Measurements from ENCODE around the gene UVSSA.
"Not testable (repeated sequence)": the region's sequence is repeated elsewhere in the genome, so short reads cannot be mapped to it uniquely, and the experiment has no call there.

UVSSA gene

DNA sequence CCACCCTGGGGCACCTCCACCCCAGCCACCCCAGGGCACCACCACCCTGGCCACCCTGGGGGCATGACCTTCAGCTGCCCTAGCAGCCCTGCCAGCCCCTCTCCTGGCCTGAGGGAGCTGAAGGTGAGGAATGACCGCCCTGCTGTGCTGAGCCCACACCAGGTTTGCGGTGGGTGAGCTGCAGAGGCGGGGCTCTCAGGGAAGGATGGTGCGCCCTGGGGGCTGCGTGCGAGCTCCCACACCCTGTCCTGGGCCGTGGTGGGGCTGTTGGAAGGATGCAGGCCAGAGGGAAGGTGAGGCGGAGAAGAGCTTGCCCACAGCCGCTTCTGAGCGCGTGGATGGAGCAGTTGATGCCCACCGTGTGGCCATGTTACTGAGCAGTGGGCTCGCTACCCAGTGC, 17.7 kb downstream of the UVSSA start:
- no peak for DNase-seq (ENCODE audit: low spot score)

DNA sequence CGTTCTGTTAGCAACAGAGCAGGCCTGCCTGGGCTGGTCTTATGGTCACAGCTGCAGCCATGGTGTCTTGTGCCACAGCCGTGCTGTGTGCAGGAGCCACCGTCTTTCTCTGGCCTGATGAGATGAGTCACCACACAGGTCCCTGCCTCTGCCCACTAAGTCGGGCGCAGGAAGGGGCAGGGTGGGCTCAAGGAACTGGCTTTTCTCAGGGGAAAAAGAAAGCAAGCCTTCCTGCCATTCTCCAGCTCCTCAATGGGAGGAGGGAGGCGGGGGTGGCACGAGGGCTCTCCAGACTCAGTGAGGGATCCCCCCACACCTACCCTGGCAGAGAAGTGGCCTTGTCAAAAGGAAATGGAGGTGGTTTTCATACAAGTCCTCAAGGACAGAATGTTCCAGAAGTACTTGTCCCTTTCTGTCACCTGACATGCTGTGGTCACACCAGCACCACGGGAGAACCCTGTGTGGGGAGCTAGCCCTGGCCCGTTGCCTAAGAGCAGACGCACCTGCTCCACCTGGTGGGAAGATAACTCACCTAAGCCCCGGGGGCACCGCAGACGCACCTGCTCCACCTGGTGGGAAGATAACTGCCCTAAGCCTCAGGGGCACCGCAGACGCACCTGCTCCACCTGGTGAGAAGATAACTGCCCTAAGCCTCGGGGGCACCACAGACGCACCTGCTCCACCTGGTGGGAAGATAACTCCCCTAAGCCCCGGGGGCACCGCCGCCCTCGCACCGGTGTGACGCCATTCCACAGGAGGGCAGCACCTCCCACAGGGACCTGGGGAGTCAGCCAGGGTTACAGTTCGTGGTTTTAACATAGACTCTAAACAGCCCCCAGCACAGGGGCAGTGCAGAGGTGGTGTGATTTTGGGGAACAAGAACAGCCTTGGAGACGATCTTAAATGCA, 18.5 kb downstream of the UVSSA start:
- DNase-seq (ENCODE audit: low spot score) = no peak

DNA sequence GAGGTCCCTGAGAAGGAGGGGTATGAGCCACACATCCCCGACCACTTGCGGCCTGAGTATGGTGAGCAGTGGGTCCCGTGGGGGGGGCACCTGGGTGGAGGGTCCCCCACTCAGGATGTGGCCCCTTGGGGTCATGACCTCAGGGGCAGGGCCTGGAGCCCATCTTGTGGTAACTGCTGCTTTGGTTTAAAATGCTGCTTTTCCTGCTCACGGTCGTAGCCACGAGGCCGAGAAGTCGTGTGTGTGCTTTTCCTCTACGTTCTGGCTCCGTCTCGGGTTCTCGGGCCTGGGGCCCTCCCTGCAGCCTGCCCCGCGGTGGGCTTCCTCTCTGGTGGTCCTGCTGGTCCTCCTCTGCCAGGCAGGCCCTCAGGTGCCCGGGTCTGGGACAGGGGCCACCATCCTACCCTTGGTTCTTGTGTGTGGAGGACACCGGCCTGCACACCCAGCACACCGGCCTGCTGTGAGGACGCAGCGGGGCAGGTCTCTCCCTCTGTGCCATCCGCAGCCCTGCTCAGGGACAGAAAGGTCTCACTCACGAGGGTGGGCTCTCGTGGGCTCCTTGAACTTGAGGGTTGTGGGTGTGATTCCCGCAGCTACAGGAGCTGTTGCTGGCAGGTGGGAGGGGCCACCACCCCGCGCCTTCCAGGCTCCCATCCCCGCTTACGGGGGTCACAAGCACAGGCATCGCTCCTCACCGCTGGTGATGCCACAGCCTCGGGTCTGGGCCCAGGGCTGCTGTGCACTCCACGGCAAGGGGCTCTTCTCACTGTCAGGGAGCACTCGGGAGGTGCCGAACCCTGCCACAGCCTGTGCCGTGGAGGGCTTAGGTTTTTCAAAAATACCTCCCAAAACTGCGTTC, 19.6 kb downstream of the UVSSA start:
- no peak for DNase-seq (ENCODE audit: low spot score)

DNA sequence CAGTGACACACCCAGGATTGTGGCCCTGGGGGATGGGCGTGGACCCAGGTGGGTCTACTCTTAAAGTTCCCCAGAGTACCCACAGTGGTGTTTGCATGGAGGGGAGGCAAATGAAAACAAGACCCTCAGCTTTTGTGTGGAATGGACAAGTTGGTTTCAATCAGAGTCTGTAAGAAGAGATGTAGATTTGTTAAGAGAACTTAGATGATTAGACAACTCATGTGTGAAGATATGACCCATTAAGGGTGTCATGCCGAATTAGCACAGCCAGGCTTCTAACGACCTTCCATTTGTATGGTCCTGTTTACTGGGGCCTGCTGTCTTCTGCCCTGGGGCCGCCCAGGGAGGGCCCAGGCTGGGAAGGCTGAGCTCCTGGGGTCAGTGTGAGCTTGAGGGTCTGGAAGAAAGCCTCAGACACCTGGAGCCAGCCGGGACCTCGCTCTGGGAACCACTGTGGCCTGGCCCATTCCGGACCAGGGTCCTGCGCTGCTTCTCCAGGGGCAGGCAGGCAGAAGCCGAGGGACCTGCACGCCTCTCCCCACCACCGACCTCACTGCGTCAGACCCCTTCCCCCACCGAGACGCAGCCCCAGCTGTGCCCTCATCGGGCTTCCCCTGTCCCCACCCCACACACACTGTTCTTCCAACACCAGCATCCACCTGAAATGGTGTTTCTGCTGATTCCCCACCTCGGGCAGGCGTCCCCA, 20.4 kb downstream of the UVSSA start:
- no peak for DNase-seq (ENCODE audit: low spot score)

DNA sequence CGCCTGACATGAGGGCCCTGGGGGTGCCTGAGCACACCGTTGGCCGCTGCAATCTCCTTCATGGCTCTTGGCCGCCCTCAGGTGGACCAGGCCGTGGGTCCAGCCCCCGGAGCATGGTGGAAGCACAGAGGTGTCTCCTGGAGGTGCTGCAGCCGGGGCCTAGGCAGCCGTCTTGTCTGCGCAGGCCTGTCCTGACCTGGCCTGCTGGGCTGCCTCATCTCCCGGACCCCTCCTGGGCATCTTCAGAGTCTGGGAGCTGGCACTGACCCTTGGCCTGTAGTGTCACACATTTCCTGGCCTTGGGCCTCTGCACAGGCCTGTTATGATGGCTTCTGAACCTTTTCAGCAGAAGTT, 20.9 kb downstream of the UVSSA start:
- no peak for DNase-seq (ENCODE audit: low spot score)

DNA sequence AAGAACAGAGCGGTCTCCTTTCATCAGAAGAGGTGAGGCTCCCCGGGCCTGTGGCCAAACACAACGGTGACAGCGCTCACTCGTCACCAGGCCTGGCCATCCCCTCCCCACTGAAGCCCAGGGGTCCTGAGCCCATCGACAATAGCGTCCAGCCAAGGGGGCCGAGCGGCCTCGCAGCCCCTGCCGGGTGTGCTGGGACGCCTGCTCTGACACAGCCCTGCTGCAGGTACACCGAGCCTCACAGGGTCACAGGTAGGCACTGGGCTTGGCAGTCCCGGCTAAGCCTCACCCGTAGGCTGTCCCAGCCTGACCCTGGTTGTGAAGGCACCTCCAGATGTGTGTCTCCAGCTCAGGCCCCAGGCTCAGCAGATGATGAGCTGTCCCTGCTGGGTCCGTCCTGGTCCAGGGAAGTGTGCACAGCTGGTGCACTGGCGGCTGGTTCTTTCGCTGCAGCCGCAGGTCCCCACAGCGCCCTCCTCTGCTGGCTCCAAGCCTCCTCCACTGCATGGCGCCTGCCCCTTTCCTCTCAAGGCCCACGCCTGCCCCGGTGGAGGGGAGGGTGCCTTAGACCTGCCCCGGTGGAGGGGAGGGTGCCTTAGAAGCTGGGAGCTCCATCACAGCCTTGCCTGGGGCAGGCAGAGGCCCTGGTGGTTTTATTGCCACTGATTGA, 21.5 kb downstream of the UVSSA start:
- DNase-seq (ENCODE audit: low spot score) = no peak

DNA sequence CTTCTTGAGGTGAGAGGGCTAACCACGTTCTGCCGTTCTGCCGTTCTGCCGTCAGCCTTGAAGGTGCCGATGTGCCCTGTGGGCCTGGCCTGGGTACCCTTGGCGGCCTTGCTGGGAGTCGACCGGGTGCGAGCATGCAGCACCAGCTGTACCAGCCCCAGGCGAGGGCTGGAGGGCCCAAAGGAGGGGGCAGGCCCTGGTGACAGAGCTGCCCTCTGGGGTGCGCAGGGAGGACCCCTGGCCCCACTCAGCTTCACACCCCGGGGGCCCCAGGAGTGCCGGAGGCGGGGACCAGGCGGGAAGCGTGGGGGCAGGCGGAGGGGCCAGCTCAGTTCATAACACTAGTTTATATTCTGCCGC, 22.1 kb downstream of the UVSSA start:
- DNase-seq (ENCODE audit: low spot score) = no peak

DNA sequence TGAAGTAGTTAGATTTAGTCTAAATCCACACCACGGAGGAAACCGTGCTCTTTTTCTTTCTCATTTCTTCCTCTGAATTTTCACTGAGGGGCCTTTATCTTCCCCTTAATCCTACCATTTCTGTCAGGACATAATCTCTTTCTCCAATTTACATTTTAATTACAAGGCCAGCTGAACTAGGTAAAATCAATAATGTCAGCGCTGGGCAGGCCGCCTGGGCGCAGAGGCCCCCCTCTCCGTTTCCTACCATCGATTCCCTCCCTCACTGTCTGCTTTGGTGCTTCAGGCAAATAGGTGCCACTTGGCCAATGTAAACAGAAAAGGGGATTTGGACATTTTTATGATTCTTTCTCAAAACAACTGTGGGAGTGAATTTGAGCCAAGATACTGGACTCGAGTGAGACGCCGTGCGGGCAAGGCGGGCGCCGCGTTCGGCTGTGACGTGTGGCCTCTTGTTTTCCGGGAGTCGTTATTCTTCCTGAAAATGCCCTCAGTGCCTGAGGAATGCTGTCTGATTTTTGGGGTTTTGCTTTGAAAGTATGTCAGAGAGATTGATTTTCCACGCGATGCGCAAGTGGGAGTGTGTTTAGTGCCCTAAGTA, 22.6 kb downstream of the UVSSA start:
- no peak for DNase-seq (ENCODE audit: low spot score)

DNA sequence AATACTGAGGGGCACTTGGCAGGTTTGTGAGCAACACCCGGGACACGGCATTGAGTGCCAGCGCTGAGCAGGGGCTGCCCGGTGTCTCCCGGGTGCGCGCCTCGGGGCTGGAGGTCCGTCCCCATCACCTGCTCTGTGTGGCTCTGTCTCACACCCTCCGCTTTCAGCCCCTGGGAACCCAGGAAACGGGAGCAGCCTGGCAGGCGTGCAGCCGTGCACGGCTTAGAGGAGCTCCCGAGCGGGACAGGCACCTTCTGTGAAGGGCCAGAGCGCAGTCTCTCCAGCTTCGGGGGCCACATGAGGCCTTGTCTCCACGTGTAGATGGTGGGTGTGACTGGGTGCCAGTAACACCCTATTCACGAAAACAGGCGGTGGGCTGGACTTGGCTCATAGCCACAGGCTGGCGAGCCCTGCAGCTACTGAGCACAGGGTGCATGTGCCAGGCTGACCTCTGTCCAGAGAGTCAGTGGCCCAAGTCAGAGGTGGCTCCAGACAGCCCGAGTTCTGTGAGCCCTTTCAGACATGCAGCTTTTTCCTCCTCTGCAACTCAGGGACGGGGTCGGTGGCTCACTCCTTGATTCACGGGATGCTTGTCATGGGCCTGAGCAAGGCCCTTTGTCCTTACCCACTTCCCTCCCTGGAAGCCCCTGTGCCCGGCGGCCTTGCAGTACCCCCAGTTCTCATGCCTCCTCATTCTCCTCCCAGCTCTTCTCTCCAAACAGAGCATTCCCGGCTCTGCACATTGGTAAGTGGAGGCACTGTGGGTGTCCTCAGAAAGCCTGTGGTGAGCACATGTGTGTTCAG, 23.5 kb downstream of the UVSSA start:
- no peak for DNase-seq (ENCODE audit: low spot score)

DNA sequence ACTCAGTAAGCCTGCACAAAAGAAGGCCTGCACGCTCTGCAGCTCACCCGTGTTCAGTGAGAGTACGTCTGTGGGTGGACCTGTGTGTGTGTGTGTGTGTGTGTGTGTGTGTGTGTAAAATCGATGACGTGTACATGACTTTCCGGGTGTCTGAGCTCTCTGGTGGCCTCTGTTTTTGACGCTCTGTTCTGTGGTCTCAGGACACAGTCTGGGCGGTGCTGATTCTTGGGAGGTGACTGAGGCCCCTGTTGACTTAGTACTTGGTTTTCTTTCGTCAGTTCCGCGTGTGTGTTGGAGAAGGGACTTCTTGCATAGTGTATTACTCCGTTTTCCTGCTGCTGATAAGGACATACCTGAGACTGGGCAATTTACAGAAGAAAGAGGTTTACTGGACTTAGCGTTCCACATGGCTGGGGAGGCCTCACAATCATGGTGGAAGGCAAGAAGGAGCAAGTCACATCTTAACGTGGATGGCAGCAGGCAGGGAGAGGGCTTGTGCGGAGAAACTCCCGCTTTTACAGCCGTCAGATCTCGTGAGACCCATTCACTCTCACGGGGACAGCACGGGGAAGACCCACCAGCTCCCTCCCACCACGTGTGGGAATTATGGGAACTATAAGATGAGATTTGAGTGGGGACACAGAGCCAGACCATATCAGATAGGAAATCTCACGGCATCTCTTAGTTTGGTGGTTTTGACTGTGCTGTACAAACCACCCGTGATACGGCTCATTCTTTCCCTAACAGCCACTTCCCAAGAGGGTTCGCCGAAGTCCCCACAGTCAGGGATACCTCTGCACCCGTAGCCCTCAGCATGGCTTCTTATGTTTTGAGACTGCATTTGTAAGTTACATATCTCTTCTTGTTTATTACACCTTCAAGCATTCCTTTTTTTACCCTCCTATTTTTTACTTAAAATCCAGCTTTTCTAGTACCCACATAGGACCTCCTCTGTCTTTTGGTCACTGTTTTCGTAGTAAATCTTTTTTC, 24.5 kb downstream of the UVSSA start:
- no peak for DNase-seq (ENCODE audit: low spot score)

DNA sequence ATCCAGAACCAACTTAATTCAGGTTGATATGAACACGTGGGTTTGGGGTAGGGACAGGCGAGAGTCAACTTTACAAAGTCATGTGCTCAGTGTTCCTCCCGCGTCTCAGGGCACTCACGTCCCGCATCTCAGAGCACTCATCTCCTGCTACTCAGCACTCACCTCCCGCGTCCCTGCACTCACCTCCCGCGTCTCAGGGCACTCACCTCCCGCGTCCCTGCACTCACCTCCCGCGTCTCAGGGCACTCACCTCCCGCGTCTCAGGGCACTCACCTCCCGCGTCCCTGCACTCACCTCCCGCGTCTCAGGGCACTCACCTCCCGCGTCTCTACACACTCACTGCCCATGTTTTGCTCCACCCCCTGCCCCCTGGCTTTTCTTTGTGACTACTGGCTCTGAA, 25.6 kb downstream of the UVSSA start:
- not testable (repeated sequence) for DNase-seq (ENCODE audit: low spot score)

DNA sequence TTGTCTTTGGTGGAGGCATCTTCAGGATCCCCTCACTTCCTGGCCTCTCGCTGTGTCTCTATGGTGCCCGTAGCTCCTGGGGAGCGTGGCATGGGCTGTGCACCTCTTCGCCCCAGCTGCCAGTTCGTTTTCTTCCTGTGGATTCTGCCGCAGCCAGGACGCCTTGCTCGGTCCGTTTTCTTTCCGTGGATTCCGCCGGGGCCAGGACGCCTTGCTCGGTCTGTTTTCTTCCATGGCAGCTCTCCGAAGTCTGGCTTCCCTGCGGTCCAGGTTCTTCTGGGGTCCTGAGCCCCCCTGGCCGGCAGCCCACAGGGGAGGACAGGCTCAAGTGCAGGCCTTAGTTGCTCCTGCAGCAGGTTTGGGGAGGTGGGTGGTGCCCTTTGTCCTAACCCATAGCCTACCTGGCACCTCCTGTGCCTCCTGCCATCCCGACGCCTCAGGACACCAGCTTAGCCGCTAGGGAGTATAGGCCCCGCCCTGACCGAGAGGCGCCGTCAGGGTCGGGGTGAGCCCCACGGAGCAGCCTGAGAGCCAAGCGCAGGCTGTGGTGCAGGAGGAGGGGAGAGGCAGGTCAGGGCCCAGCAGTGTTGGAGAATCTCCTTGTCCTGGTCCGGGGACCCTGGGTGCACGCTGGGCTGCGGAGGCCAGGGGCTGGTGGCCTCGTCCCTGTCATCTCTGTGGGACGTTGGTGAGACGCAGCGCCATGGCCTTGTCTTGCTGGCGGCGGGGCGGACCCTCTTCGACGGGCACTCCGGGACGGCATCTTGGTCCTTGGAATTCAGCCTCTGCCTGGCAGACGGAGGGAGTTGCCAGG, 27.1 kb downstream of the UVSSA start:
- DNase-seq (ENCODE audit: low spot score) = no peak

DNA sequence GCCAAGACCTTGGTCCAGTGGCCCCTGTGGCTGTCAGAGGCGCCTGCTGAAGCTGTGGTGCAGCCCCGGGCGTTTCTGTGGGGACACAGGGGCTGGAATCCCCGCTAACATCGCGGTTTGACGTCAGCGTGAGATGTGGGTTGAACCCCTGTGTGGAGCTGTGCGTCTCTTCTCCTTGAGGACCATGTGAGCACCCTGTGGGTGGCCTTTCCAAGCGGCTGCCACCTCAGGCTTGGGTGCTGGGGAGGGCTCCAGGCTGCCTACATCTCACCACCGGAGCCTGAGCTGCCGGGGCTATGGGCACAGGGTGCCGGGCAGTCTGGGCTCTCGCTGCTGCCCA, 27.7 kb downstream of the UVSSA start:
- no peak for DNase-seq (ENCODE audit: low spot score)

DNA sequence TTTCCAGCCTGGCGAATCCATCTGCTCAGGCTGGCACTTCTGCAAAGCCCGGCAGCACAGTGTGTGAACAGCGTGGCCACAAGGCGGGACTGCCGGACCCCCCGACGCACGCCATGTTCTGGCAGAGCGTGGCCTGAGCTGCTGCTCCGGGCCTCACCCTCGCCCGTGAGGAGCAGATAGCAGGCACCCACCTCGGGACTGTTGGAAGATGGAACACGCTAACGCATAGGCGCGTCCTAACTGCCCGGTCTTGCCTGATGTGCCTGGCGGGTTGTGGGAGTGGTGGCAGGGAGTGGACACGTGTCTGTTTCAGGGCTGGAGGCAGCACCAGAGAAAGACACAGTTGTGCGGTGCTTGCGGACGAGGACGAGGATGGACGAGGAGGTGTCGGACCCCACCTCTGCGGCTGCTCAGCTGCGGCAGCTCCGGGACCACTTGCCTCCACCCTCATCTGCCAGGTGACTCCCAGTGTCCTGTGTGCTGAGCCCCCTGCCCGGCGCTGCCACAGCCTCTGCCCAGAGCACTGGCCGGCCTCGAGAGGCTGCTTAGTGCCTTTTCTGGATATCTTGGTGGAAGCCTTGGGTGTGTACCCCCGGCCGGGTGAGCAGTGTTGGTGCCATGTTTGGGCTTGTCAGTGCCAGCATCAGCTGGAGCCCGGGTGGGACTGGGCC, 28.2 kb downstream of the UVSSA start:
- DNase-seq (ENCODE audit: low spot score) = no peak

DNA sequence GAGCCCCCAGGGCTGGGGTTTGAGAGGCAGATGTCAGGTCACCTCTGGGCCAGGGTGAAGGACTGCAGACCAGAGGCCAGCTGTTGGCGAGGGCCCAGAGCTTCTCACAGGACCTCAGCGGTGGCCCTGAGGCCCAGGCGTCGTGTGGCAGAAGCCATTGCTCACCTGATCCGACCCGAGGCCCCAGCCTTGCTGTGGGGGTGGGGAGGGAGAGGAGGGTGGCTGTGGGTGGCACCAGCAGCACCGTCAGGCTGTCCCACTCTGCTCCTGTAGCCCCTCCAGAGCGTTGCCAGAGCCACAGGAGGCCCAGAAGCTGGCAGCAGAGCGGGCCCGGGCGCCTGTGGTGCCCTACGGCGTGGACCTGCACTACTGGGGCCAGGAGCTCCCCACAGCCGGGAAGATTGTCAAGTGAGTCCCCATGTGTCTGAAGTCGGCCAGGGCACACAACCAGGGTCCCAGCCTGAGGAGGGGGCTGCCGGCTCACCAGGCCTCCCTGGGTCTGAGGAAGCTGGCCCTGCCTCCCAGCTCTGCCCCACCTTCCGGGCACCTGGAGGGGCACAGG, 28.8 kb downstream of the UVSSA start:
- DNase-seq (ENCODE audit: low spot score) = no peak

DNA sequence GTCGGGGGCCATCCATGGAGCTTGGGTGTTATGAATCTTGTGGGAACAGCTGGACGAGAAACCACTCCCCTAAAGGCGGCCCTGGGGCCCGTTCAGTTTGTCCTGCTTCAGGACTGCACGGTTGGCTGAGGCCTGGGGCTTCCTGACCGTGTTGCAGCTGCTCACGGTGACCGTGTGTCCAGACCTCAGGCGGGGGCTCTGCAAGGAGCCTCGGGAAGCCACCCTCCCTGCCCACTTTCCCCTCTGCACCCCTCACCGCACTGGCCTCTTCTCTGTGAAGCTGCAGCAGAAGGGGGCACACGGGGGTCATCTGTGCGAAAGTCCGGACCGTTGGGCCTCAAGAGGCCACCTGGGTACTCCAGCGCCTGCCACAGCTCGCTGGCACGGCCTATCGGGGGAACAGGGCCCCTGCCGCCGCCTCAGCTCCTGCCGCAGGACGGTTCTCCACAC, 29.4 kb downstream of the UVSSA start:
- DNase-seq (ENCODE audit: low spot score) = no peak

DNA sequence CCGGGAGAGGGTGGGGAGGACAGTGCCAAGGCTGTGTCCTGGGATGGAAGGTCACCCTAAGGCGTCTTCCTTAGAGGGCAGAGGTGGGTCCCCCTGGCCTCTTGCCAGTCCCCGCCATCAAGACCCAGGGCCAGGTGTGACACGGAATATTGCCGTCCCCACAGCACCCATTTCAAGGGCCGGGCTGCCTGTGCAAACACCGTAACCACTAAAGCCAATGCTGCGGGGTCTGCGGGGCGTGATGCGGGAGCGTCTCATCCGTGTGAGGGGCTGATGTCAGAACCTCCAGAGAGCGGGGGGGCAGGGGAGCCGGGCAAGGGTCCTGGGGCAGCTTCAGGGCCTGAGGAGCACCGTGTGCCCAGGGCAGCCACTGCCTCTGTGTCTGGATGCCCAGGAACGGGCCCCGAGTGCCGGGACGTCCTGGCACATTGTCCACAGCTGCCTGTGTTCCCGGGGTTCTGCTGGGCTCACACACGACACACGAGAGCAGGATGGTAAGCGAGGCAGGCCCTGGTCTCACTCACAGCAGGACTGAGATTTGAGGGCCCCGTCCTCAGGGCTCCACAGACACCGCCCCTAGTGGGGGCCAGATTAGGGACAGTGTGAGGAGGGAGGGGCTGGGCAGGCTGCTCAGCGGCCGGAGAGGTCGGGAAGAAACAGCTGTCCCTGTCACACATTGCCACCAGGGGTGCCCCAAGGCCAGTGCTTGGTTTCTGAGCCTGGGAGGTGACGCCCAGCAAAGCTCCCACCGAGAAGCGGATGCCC, 30.0 kb downstream of the UVSSA start:
- DNase-seq (ENCODE audit: low spot score) = no peak

All from D341Med (cell line).